OCI-LY1 (cell line): Measurements from ENCODE around the gene ALLC.

Experiments used
- EZH2 ChIP-seq: fragments of 200-600 bp; sonication (generic), shearing (Covaris generic); IDR thresholded peaks from 2 replicates; pipeline ENCODE4 v1.8.0; 2017; ENCODE audit warnings: borderline replicate concordance, mixed run types, mild to moderate bottlenecking, antibody characterized with exemption, low read length, moderate library complexity, mixed read lengths
- TF ChIP-seq, protein P1 (sequence below): fragments of 200-600 bp; sonication (generic), shearing (Covaris generic); IDR thresholded peaks from 2 replicates; pipeline ENCODE4 v1.5.1; 2017; ENCODE audit warnings: mild to moderate bottlenecking, antibody characterized with exemption, low read length, moderate library complexity, mixed read lengths

DNA sequence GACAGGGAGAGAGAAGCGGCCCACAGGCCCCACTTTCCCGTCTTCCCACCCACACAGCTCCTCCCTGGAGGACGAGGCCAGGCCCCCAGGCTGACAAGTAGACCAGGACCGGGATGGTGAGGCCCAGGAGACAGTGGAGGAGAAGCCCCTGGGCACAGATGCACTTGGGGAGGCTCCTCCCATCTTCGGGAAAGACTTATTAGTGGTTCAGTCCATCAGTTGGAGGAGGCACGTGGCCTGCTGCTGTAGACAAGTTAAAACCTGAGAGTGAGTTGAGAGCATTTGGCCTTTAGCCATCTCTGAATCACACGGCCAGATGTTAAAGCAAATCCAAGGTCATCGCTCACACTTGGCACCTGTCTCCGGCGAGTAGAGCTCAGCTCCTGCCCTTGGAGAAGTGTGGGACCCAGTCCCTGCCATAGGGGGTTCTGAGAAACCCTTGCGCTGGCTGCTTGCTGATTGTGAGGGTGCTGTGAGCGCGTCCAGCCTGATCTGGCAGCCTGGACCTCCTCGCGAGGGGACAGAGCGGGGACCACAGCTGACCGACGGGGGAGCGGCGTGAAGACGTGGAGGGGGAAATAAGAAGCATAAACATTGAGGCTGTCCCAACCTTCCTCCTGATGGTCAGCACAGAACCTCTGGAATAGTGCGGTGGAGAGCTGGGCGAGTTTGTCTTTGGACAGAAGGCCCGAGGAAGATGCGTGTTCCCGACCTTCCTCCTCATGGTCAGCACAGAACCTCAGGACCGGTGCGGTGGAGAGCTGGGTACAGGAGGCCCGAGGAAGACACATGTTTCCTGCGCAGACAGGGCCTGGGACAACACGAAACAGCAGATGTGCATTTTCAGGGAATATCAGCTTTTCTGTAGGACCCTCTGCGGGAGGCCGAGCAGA lies 24.7 kb upstream of the ALLC start:
- TF ChIP-seq, protein P1, sequence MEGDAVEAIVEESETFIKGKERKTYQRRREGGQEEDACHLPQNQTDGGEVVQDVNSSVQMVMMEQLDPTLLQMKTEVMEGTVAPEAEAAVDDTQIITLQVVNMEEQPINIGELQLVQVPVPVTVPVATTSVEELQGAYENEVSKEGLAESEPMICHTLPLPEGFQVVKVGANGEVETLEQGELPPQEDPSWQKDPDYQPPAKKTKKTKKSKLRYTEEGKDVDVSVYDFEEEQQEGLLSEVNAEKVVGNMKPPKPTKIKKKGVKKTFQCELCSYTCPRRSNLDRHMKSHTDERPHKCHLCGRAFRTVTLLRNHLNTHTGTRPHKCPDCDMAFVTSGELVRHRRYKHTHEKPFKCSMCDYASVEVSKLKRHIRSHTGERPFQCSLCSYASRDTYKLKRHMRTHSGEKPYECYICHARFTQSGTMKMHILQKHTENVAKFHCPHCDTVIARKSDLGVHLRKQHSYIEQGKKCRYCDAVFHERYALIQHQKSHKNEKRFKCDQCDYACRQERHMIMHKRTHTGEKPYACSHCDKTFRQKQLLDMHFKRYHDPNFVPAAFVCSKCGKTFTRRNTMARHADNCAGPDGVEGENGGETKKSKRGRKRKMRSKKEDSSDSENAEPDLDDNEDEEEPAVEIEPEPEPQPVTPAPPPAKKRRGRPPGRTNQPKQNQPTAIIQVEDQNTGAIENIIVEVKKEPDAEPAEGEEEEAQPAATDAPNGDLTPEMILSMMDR: no peak
- no peak for TF ChIP-seq EZH2
